Measurements from ENCODE around the gene ABLIM2.

DNA sequence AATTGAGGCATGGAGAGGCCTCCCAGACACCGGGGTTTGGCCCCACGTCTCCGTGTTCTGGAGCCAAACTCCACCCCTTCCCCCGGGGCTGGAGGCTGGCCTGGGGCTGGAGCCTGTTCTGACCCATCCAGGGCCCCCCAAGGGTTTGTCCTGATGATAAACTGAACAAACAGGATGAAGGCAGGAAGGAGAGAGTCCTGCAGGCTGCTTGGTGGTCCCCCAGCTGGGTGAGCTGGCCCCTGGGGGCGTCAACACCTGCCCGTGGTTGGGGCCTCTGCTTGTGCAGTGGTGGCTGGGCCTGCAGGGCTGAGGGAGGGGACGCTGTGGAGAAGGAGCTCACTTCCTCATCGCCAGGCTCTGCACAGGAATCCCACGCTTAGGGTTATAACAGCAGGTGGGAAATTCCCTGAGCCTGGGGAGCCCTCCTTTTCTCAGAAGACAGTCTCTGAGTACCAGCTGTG, 42.7 kb upstream of the ABLIM2 start:
- TF ChIP-seq, protein P1, sequence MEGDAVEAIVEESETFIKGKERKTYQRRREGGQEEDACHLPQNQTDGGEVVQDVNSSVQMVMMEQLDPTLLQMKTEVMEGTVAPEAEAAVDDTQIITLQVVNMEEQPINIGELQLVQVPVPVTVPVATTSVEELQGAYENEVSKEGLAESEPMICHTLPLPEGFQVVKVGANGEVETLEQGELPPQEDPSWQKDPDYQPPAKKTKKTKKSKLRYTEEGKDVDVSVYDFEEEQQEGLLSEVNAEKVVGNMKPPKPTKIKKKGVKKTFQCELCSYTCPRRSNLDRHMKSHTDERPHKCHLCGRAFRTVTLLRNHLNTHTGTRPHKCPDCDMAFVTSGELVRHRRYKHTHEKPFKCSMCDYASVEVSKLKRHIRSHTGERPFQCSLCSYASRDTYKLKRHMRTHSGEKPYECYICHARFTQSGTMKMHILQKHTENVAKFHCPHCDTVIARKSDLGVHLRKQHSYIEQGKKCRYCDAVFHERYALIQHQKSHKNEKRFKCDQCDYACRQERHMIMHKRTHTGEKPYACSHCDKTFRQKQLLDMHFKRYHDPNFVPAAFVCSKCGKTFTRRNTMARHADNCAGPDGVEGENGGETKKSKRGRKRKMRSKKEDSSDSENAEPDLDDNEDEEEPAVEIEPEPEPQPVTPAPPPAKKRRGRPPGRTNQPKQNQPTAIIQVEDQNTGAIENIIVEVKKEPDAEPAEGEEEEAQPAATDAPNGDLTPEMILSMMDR (conservative IDR thresholded peaks at IDR 0.05; ENCODE audit: low read depth in 2 of 2) = no peak
- no peak for TF ChIP-seq EZH2 (IDR thresholded peaks at IDR 0.05; ENCODE audit: low read depth, unreplicated experiment)
- TF ChIP-seq EZH2phosphoT487 (IDR thresholded peaks at IDR 0.05; ENCODE audit: unreplicated experiment) = no peak
- no peak for TF ChIP-seq POLR2AphosphoS5 (IDR thresholded peaks at IDR 0.05; ENCODE audit: low read depth)
- no peak for TF ChIP-seq NANOG (IDR thresholded peaks at IDR 0.05; ENCODE audit: borderline replicate concordance)
- TF ChIP-seq, protein P2, sequence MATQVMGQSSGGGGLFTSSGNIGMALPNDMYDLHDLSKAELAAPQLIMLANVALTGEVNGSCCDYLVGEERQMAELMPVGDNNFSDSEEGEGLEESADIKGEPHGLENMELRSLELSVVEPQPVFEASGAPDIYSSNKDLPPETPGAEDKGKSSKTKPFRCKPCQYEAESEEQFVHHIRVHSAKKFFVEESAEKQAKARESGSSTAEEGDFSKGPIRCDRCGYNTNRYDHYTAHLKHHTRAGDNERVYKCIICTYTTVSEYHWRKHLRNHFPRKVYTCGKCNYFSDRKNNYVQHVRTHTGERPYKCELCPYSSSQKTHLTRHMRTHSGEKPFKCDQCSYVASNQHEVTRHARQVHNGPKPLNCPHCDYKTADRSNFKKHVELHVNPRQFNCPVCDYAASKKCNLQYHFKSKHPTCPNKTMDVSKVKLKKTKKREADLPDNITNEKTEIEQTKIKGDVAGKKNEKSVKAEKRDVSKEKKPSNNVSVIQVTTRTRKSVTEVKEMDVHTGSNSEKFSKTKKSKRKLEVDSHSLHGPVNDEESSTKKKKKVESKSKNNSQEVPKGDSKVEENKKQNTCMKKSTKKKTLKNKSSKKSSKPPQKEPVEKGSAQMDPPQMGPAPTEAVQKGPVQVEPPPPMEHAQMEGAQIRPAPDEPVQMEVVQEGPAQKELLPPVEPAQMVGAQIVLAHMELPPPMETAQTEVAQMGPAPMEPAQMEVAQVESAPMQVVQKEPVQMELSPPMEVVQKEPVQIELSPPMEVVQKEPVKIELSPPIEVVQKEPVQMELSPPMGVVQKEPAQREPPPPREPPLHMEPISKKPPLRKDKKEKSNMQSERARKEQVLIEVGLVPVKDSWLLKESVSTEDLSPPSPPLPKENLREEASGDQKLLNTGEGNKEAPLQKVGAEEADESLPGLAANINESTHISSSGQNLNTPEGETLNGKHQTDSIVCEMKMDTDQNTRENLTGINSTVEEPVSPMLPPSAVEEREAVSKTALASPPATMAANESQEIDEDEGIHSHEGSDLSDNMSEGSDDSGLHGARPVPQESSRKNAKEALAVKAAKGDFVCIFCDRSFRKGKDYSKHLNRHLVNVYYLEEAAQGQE (IDR thresholded peaks at IDR 0.05; ENCODE audit: unreplicated experiment) = no peak
- TF ChIP-seq CREB1 (CRISPR knock-in tag; IDR thresholded peaks at IDR 0.05; ENCODE audit: low read depth) = no peak
- TF ChIP-seq JUNB (IDR thresholded peaks at IDR 0.05; ENCODE audit: unreplicated experiment) = no peak
- TF ChIP-seq, protein P3, sequence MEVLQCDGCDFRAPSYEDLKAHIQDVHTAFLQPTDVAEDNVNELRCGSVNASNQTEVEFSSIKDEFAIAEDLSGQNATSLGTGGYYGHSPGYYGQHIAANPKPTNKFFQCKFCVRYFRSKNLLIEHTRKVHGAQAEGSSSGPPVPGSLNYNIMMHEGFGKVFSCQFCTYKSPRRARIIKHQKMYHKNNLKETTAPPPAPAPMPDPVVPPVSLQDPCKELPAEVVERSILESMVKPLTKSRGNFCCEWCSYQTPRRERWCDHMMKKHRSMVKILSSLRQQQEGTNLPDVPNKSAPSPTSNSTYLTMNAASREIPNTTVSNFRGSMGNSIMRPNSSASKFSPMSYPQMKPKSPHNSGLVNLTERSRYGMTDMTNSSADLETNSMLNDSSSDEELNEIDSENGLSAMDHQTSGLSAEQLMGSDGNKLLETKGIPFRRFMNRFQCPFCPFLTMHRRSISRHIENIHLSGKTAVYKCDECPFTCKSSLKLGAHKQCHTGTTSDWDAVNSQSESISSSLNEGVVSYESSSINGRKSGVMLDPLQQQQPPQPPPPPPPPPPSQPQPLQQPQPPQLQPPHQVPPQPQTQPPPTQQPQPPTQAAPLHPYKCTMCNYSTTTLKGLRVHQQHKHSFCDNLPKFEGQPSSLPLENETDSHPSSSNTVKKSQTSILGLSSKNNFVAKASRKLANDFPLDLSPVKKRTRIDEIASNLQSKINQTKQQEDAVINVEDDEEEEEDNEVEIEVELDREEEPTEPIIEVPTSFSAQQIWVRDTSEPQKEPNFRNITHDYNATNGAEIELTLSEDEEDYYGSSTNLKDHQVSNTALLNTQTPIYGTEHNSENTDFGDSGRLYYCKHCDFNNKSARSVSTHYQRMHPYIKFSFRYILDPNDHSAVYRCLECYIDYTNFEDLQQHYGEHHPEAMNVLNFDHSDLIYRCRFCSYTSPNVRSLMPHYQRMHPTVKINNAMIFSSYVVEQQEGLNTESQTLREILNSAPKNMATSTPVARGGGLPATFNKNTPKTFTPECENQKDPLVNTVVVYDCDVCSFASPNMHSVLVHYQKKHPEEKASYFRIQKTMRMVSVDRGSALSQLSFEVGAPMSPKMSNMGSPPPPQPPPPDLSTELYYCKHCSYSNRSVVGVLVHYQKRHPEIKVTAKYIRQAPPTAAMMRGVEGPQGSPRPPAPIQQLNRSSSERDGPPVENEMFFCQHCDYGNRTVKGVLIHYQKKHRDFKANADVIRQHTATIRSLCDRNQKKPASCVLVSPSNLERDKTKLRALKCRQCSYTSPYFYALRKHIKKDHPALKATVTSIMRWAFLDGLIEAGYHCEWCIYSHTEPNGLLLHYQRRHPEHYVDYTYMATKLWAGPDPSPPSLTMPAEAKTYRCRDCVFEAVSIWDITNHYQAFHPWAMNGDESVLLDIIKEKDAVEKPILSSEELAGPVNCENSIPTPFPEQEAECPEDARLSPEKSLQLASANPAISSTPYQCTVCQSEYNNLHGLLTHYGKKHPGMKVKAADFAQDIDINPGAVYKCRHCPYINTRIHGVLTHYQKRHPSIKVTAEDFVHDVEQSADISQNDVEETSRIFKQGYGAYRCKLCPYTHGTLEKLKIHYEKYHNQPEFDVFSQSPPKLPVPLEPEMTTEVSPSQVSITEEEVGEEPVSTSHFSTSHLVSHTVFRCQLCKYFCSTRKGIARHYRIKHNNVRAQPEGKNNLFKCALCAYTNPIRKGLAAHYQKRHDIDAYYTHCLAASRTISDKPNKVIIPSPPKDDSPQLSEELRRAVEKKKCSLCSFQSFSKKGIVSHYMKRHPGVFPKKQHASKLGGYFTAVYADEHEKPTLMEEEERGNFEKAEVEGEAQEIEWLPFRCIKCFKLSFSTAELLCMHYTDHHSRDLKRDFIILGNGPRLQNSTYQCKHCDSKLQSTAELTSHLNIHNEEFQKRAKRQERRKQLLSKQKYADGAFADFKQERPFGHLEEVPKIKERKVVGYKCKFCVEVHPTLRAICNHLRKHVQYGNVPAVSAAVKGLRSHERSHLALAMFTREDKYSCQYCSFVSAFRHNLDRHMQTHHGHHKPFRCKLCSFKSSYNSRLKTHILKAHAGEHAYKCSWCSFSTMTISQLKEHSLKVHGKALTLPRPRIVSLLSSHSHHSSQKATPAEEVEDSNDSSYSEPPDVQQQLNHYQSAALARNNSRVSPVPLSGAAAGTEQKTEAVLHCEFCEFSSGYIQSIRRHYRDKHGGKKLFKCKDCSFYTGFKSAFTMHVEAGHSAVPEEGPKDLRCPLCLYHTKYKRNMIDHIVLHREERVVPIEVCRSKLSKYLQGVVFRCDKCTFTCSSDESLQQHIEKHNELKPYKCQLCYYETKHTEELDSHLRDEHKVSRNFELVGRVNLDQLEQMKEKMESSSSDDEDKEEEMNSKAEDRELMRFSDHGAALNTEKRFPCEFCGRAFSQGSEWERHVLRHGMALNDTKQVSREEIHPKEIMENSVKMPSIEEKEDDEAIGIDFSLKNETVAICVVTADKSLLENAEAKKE (CRISPR knock-in tag; IDR thresholded peaks at IDR 0.05) = no peak
- no peak for TF ChIP-seq ZNF331 (CRISPR knock-in tag; IDR thresholded peaks at IDR 0.05; ENCODE audit: low read depth)
